ENCODE results near the gene PCDHB7.
"Not testable (repeated sequence)": the region's sequence is repeated elsewhere in the genome, so short reads cannot be mapped to it uniquely, and the experiment has no call there.

Gene PCDHB7

GRCh38 chr5:141172381-141173204, at the start of gene PCDHB7:
TSS of gene PCDHB7 (plus strand) at chr5:141172644. CDS start at chr5:141172836, 192 bp downstream.
- peak; percentile 32 for DNase-seq

- DNase-seq, result not testable (repeated sequence)
Observed at GRCh38 chr5:141123396-141124135, 48.9 kb upstream of the PCDHB7 start.

- no peak for DNase-seq
Observed at GRCh38 chr5:141127305-141127704, 45.1 kb upstream of the PCDHB7 start.

GRCh38 chr5:141135030-141135717, 37.3 kb upstream of the PCDHB7 start, which contains the start of gene PCDHB5:
TSS of gene PCDHB5 (plus strand) at chr5:141135206. CDS start at chr5:141135435, 229 bp downstream.
- peak; percentile 9 for DNase-seq

- DNase-seq, result no peak
Observed at GRCh38 chr5:141135718-141136266, 36.7 kb upstream of the PCDHB7 start.

GRCh38 chr5:141137346-141137745, 35.1 kb upstream of the PCDHB7 start:
- not testable (repeated sequence) for DNase-seq

- DNase-seq, result peak; percentile 4
Observed at GRCh38 chr5:141149812-141150211, 22.6 kb upstream of the PCDHB7 start, which contains the start of gene PCDHB6. TSS of gene PCDHB6 (plus strand) at chr5:141150057. CDS start at chr5:141150258, 201 bp downstream.

- no peak for DNase-seq
Observed at GRCh38 chr5:141150224-141150992, 22.0 kb upstream of the PCDHB7 start.

GRCh38 chr5:141150993-141151325, 21.5 kb upstream of the PCDHB7 start:
- no peak for DNase-seq

GRCh38 chr5:141151632-141152031, 20.8 kb upstream of the PCDHB7 start:
- DNase-seq, result not testable (repeated sequence)

- not testable (repeated sequence) for DNase-seq
Observed at GRCh38 chr5:141152096-141152495, 20.3 kb upstream of the PCDHB7 start.

- no peak for DNase-seq
Observed at GRCh38 chr5:141155540-141156374, 16.7 kb upstream of the PCDHB7 start.

GRCh38 chr5:141157356-141157755, 15.1 kb upstream of the PCDHB7 start:
- not testable (repeated sequence) for DNase-seq

GRCh38 chr5:141157901-141158300, 14.5 kb upstream of the PCDHB7 start:
- not testable (repeated sequence) for DNase-seq

GRCh38 chr5:141174291-141175104, 2.1 kb downstream of the PCDHB7 start:
- DNase-seq, result not testable (repeated sequence)

GRCh38 chr5:141175933-141176332, 3.5 kb downstream of the PCDHB7 start:
- DNase-seq, result no peak

GRCh38 chr5:141177577-141178191, 5.2 kb downstream of the PCDHB7 start, which contains the start of gene PCDHB8:
TSS of gene PCDHB8 (plus strand) at chr5:141177790. CDS start at chr5:141178035, 245 bp downstream.
- DNase-seq, result not testable (repeated sequence)

GRCh38 chr5:141179371-141179770, 6.9 kb downstream of the PCDHB7 start:
- DNase-seq, result not testable (repeated sequence)

GRCh38 chr5:141179876-141180275, 7.4 kb downstream of the PCDHB7 start:
- DNase-seq, result not testable (repeated sequence)
